IMR-90 (cell line): Measurements from ENCODE around the gene MYLK4. TPM values are rescaled to one million over a fixed set of nuclear protein-coding genes. Genes with fewer than 3 reads are reported as not detected.

Experiments
- ATAC-seq: fragments of 200-7000 bp; cut with Tn5 transposase; 2 replicates; pipeline ENCODE4 v1.9.1; 2020; ENCODE audit warnings: low read depth, mild to moderate bottlenecking, moderate library complexity
- BruUV-seq: library from RNA; stranded (reverse); fragments of 400-500 nt; replicated peaks from 2 replicates; lab custom pipeline; 2021; lab: Mats Ljungman, UMichigan
- CTCF ChIA-PET: fragments of 300-600 bp; formaldehyde crosslinking; extraction: SDS; loops from one replicate; lab custom pipeline; 2021; ENCODE audit warnings: antibody characterized with exemption; lab: Yijun Ruan, JAX
- POLR2A ChIA-PET: fragments of 300-600 bp; sonication (Branson Sonifier 250); formaldehyde crosslinking; loops from one replicate; lab custom pipeline; 2022; ENCODE audit warnings: antibody characterized with exemption; ENCODE audit not compliant: unreplicated experiment; lab: Charles Lee
- DNase-seq: peaks from one replicate; pipeline ENCODE4 v3.0.0; 2013
- H2AFZ ChIP-seq: replicated peaks from 2 replicates; pipeline ENCODE3; 2013; ENCODE audit warnings: low read length, mild to moderate bottlenecking; ENCODE audit not compliant: poor library complexity
- H2AK5ac ChIP-seq: 2 replicates; pipeline ENCODE4 v1.6.1; 2013; ENCODE audit warnings: low read depth, low read length, inconsistent platforms
- H2AK9ac ChIP-seq: replicated peaks from 2 replicates; pipeline ENCODE3; 2013; ENCODE audit warnings: mild to moderate bottlenecking, low read depth, low read length, moderate library complexity; ENCODE audit not compliant: poor library complexity
- H2BK120ac ChIP-seq: 2 replicates; pipeline ENCODE4 v1.6.1; 2013; ENCODE audit warnings: low read depth, low read length, inconsistent platforms
- H2BK15ac ChIP-seq: 3 replicates; pipeline ENCODE4 v1.6.1; 2013; ENCODE audit warnings: low read depth, low read length, inconsistent platforms
- H2BK20ac ChIP-seq: 2 replicates; pipeline ENCODE4 v1.6.1; 2013; ENCODE audit warnings: low read depth, mild to moderate bottlenecking, inconsistent platforms, low read length, moderate library complexity
- H2BK5ac ChIP-seq: 2 replicates; pipeline ENCODE4 v1.6.1; 2013; ENCODE audit warnings: mild to moderate bottlenecking, low read depth, low read length, inconsistent platforms; ENCODE audit not compliant: poor library complexity, severe bottlenecking
- H3K14ac ChIP-seq: replicated peaks from 2 replicates; pipeline ENCODE4 v1.6.1; 2013; ENCODE audit warnings: low read depth, low read length, inconsistent platforms
- H3K18ac ChIP-seq: 2 replicates; pipeline ENCODE4 v1.6.1; 2013; ENCODE audit warnings: low read depth, low read length, control low read depth
- H3K23ac ChIP-seq: 2 replicates; pipeline ENCODE4 v1.6.1; 2013; ENCODE audit warnings: low read depth, low read length, inconsistent platforms
- H3K27ac ChIP-seq: 2 replicates; pipeline ENCODE4 v1.5.1; 2013; ENCODE audit warnings: mild to moderate bottlenecking, control low read depth, low read length; ENCODE audit not compliant: insufficient read depth
- H3K27me3 ChIP-seq: 2 replicates; pipeline ENCODE4 v1.6.1; 2013; ENCODE audit warnings: low read length; ENCODE audit not compliant: control insufficient read depth, insufficient read depth
- H3K36me3 ChIP-seq: 2 replicates; pipeline ENCODE4 v1.6.1; 2013; ENCODE audit warnings: low read length, mixed read lengths; ENCODE audit not compliant: control insufficient read depth, insufficient read depth
- H3K4ac ChIP-seq: 2 replicates; pipeline ENCODE4 v1.6.1; 2013; ENCODE audit warnings: low read depth, low read length, inconsistent platforms
- H3K4me1 ChIP-seq: 2 replicates; pipeline ENCODE4 v1.6.1; 2013; ENCODE audit warnings: low read length, mixed read lengths; ENCODE audit not compliant: control insufficient read depth, insufficient read depth
- H3K4me2 ChIP-seq: 2 replicates; pipeline ENCODE4 v1.6.1; 2013; ENCODE audit warnings: low read depth, mild to moderate bottlenecking, control low read depth, low read length, moderate library complexity
- H3K4me3 ChIP-seq: 2 replicates; pipeline ENCODE4 v1.5.1; 2013; ENCODE audit warnings: low read depth, mild to moderate bottlenecking, control low read depth, low read length, moderate library complexity; ENCODE audit not compliant: insufficient read depth
- H3K56ac ChIP-seq: 2 replicates; pipeline ENCODE4 v1.6.1; 2013; ENCODE audit warnings: low read length, inconsistent platforms; ENCODE audit not compliant: insufficient read depth; ENCODE audit errors: extremely low read depth
- H3K79me1 ChIP-seq, 2 experiments: 2 replicates each; pipeline ENCODE4 v1.6.1; 2013; ENCODE audit warnings: low read length in 2 of 2, inconsistent platforms in 1 of 2, low read depth in 1 of 2
- H3K9ac ChIP-seq: 2 replicates; pipeline ENCODE4 v1.6.1; 2013; ENCODE audit warnings: low read depth, low read length, control low read depth
- H3K9me1 ChIP-seq: 2 replicates; pipeline ENCODE4 v1.6.1; 2013; ENCODE audit warnings: low read length, inconsistent platforms; ENCODE audit not compliant: insufficient read depth
- H3K9me3 ChIP-seq: 2 replicates; pipeline ENCODE4 v1.6.1; 2013; ENCODE audit warnings: low read length; ENCODE audit not compliant: control insufficient read depth, insufficient read depth
- H4K20me1 ChIP-seq: 2 replicates; pipeline ENCODE4 v1.6.1; 2013; ENCODE audit warnings: low read length, inconsistent platforms; ENCODE audit not compliant: insufficient read depth
- H4K5ac ChIP-seq: 2 replicates; pipeline ENCODE4 v1.6.1; 2013; ENCODE audit warnings: mild to moderate bottlenecking, low read depth, low read length, control low read depth
- H4K8ac ChIP-seq, 2 experiments: 2 replicates each; pipeline ENCODE4 v1.6.1; 2013; ENCODE audit warnings: low read depth in 2 of 2, low read length in 2 of 2, control low read depth in 1 of 2, inconsistent platforms in 1 of 2
- H4K91ac ChIP-seq: 2 replicates; pipeline ENCODE4 v1.6.1; 2013; ENCODE audit warnings: low read depth, low read length, inconsistent platforms; ENCODE audit not compliant: insufficient read depth
- BHLHE40 ChIP-seq: fragments of 150-350 bp; IDR thresholded peaks from 2 replicates; pipeline ENCODE4 v1.6.1; 2016; ENCODE audit warnings: mild to moderate bottlenecking, low read depth, low read length
- CEBPB ChIP-seq: IDR thresholded peaks from 2 replicates; pipeline ENCODE4 v1.6.1; 2012; ENCODE audit warnings: low read depth, low read length, improper control_type of control experiment
- CHD1 ChIP-seq: IDR thresholded peaks from 2 replicates; pipeline ENCODE4 v1.6.1; 2012; ENCODE audit warnings: low read depth, low read length, improper control_type of control experiment
- CTCF ChIP-seq: conservative IDR thresholded peaks from 2 replicates; pipeline ENCODE4 v1.5.1; 2012; ENCODE audit warnings: mild to moderate bottlenecking, low read depth, low read length, improper control_type of control experiment
- ELK1 ChIP-seq: fragments of 150-350 bp; IDR thresholded peaks from 2 replicates; pipeline ENCODE4 v1.6.1; 2016; ENCODE audit warnings: low read depth, mild to moderate bottlenecking, low read length, moderate library complexity, borderline replicate concordance
- FOS ChIP-seq: fragments of 150-350 bp; IDR thresholded peaks from 2 replicates; pipeline ENCODE4 v1.6.1; 2016; ENCODE audit warnings: low read depth, low read length
- MAFK ChIP-seq: IDR thresholded peaks from 2 replicates; pipeline ENCODE4 v1.6.1; 2012; ENCODE audit warnings: low read depth, low read length, improper control_type of control experiment
- MAZ ChIP-seq: IDR thresholded peaks from 2 replicates; pipeline ENCODE4 v1.6.1; 2012; ENCODE audit warnings: low read depth, mild to moderate bottlenecking, low read length, improper control_type of control experiment, moderate library complexity, borderline replicate concordance
- MXI1 ChIP-seq: IDR thresholded peaks from 2 replicates; pipeline ENCODE4 v1.6.1; 2012; ENCODE audit warnings: low read depth, mild to moderate bottlenecking, low read length, moderate library complexity, borderline replicate concordance
- NFE2L2 ChIP-seq: fragments of 150-350 bp; IDR thresholded peaks from 2 replicates; pipeline ENCODE4 v1.6.1; 2016; ENCODE audit warnings: low read depth, mild to moderate bottlenecking, low read length
- POLR2A ChIP-seq: IDR thresholded peaks from 2 replicates; pipeline ENCODE4 v1.6.1; 2012; ENCODE audit warnings: mild to moderate bottlenecking, low read depth, low read length
- RAD21 ChIP-seq: IDR thresholded peaks from 2 replicates; pipeline ENCODE4 v1.6.1; 2012; ENCODE audit warnings: low read length, improper control_type of control experiment
- RCOR1 ChIP-seq: IDR thresholded peaks from 2 replicates; pipeline ENCODE4 v1.6.1; 2012; ENCODE audit warnings: mild to moderate bottlenecking, low read length, improper control_type of control experiment; ENCODE audit not compliant: insufficient replicate concordance
- RFX5 ChIP-seq: IDR thresholded peaks from 2 replicates; pipeline ENCODE4 v1.8.0; 2012; ENCODE audit warnings: low read depth, mild to moderate bottlenecking, low read length, moderate library complexity
- SMC3 ChIP-seq: fragments of 150-350 bp; IDR thresholded peaks from 2 replicates; pipeline ENCODE4 v1.6.1; 2016; ENCODE audit warnings: low read depth, mild to moderate bottlenecking, antibody characterized with exemption, low read length, moderate library complexity
- USF2 ChIP-seq: fragments of 150-350 bp; IDR thresholded peaks from 2 replicates; pipeline ENCODE4 v1.6.1; 2017; ENCODE audit warnings: mild to moderate bottlenecking, antibody characterized with exemption, low read length, low read depth
- WGBS, 2 experiments: methylation state at CpG; one replicate each; pipeline versions ENCODE4 v1.1.5 to v1.1.7; 2013; ENCODE audit warnings: missing lambda C conversion rate in 2 of 2; ENCODE audit not compliant: insufficient read length in 1 of 2; ENCODE audit errors: extremely low coverage in 2 of 2; 5-methylcytosine and 5-hydroxymethylcytosine counted together
- dilution Hi-C: fragments of 300-500 bp; cut with HindIII; formaldehyde crosslinking; loops from one replicate; pipeline ENCODE4 v1.14.3; 2018; ENCODE audit warnings: low sequenced_read_pairs; ENCODE audit not compliant: unreplicated experiment
- in situ Hi-C: fragments of 300-500 bp; cut with MboI; formaldehyde crosslinking; loops from 3 replicates; pipeline ENCODE4 v1.14.3; 2019; ENCODE audit warnings: low sequenced_read_pairs, inconsistent platforms, mixed read lengths
- intact Hi-C: fragments of 100-400 bp; cut with micrococcal nuclease; formaldehyde crosslinking; loops from 2 replicates; pipeline ENCODE4 v1.10.0; 2022
- polyA plus RNA-seq, 3 experiments: library from polyadenylated mRNA; depleted of rRNA; stranded (reverse); fragments of >200 nt; gene quantifications; 2 replicates each; pipeline ENCODE4 v1.2.3, GENCODE V29; 2012; ENCODE audit warnings: low replicate concordance in 1 of 3
- total RNA-seq: library from RNA; depleted of rRNA; stranded (reverse); fragments of >200 nt; gene quantifications from 2 replicates; pipeline ENCODE4 v1.2.3, GENCODE V29; 2012

Gene MYLK4
- total and polyA plus RNA-seq, 2 of the 4 experiments (the other 2 are of a cell fraction): under 0.01 to 0.07 TPM

GRCh38 chr6:2775003-2775402 lies 24.3 kb upstream of the MYLK4 start:
- in situ Hi-C loops: no loop called here
- POLR2A ChIA-PET: no interaction called here
- H4K20me1 ChIP-seq: peaks cover 65% of the 10 kb centered on the region

More at GRCh38 chr6:2775003-2775402, 24.3 kb upstream of the MYLK4 start:
- H3K18ac ChIP-seq: no peak overlapping the region
- ATAC-seq (no peak), DNase-seq (no peak)
- H3K4ac ChIP-seq: no peak overlapping the region
- no peak overlapping the region for H2BK5ac ChIP-seq
- intact Hi-C loops (no loop called here), dilution Hi-C loops (no loop called here)
- H4K8ac ChIP-seq: no peak overlapping the region
- no peak overlapping the region for H2BK15ac ChIP-seq
- H3K9me3 ChIP-seq: no peaks in the 10 kb centered on the region
- WGBS, 2 experiments: no CpG with 5 or more reads among the region's 1 CpG
- no peak overlapping the region for H3K4me2 ChIP-seq
- no peak overlapping the region for H2BK120ac ChIP-seq
- no TSS peak for BruUV-seq
- H3K4me3 ChIP-seq: no peak overlapping the region
- H3K23ac ChIP-seq: peak overlapping the region; percentile 31; the same call in 1 of the 2 replicates
- H3K36me3 ChIP-seq: peaks cover 31% of the 10 kb centered on the region
- no peak overlapping the region for H4K91ac ChIP-seq
- no peak overlapping the region for H2BK20ac ChIP-seq
- H2AK5ac ChIP-seq: no peak overlapping the region; the same call in 1 of the 2 replicates
- peaks cover 40% of the 10 kb centered on the region for H3K9me1 ChIP-seq
- H3K4me1 ChIP-seq: peaks cover 11% of the 10 kb centered on the region
- no peak overlapping the region for H4K5ac ChIP-seq
- peaks cover 48 to 87% of the 10 kb centered on the region in 2 experiments for H3K79me1 ChIP-seq
- CTCF ChIA-PET: no interaction called here
- no peak overlapping the region for H3K14ac ChIP-seq
- no peaks in the 10 kb centered on the region for H3K27me3 ChIP-seq
- TF ChIP-seq POLR2A (no peak), CTCF (no peak), BHLHE40 (no peak), RAD21 (no peak), MAFK (no peak), MXI1 (no peak), CHD1 (no peak), CEBPB (no peak), ELK1 (no peak), NFE2L2 (no peak), FOS (no peak), USF2 (no peak), MAZ (no peak), SMC3 (no peak), RFX5 (no peak), RCOR1 (no peak)
- no peak overlapping the region for H2AK9ac ChIP-seq
- no peak overlapping the region for H3K9ac ChIP-seq
- no peak overlapping the region for H2AFZ ChIP-seq
- H3K56ac ChIP-seq: no peak overlapping the region
- H3K27ac ChIP-seq: no peak overlapping the region
